NOMO-1 (cell line): ENCODE measurements around the gene SLC9A5.

Experiments used
- DNase-seq, 2 experiments: peaks; one replicate each; lab custom pipeline; 2025; ENCODE audit not compliant: unreplicated experiment in 2 of 2; lab: John Stamatoyannopoulos, UW

The SLC9A5 gene

DNA sequence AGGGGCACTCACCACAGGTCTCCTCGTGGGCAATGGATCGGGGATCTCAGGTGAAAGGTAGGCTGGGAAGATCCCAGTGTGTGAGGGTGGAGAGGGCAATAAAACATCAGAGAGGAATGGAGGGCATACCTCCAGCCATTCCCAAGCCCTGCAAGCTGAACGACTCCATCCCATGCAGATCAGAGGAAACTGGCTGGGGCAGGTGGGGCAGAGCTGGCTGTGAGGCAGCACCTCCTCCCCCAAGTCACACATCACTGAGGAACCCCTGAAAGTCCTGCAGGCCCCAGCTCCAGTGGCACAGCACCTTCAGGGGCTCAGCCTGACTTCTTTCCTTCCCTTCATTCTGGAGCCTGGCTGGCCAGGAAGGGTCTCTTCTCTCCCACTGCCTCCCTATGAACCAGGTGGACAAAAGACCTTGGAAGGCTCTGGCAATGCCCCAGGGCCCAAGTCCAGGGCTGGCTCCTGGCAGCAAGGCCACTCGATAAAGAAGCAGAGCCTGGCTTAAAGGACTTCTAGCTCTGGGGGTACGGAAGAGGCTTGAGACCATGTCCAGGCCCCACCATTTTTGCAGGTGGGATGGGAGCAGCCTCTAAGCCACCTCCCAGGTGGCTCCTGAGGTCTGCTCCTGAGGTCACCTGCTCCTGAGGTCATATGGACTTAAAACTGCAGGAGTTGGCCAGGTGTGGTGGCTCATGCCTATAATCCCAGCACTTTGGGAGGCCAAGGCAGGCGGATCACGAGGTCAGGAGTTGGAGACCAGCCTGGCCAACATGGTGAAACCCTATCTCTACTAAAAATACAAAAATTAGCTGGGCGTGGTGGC lies 35.4 kb upstream of the SLC9A5 start:
- no peak for DNase-seq

- DNase-seq, result no peak
Observed at GRCh38 chr16:67215706-67216105, 33.1 kb upstream of the SLC9A5 start.

DNA sequence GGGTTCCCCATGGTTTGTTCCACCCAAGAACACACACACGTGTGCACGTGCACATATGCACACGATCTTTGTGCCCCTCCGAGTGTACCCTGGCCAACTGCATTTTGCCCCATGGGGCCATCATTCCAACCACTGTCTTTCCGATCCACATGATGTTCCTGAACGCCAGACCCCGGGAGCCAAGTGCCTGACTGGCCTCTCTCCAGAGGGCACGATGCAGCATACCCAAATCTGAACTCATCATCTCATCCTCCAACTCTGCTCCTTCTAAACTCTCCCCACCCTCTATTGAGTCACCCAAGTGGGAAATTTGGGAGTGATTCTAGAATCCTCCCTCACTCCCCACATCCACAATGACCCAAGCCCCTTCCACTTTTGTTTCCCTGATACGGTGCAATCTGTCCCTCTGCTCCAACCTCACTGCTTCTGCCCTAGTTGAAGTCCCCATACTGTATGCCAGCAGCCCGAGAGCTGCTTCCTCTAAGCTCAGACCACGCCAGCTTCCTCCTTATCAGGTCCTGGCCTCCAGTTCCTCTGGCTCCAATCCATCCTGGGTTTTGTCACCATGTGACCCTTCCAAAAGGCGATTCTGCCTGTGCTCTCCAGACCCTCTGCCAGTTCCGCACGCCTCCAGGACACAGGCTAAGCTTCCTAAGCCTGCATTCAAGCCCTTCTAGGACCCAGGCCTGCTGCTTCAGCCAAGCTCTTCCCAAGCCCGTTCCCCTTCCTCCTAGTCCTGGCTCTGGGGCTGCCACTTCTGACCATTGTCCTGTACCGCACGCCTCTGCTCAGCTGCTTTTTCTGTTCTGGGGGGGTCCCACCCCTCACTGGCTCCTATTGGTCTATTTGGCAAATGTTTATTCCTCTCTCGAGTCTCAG lies 31.9 kb upstream of the SLC9A5 start:
- DNase-seq, result peak in 1 of 2 experiments; percentile 18

DNA sequence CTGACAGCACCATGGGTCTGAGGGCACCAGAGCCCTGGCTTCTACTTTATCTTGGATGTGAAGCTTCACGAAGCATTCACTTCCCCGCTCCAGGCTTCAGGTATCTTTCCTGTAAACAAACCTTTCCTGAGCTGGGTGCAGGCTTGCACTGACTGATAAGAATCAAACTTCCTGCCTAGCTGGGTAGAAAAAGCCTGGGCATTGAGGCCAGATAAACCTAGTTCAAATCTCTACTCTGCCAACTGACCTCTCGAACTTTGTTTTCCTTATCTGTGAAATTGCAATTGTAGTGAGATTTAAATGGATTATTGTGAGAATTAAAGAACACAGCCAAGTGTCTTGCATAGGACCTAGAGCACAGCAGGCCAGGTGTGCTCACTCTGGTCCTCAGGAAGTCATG lies 24.8 kb upstream of the SLC9A5 start:
- DNase-seq, result no peak

DNA sequence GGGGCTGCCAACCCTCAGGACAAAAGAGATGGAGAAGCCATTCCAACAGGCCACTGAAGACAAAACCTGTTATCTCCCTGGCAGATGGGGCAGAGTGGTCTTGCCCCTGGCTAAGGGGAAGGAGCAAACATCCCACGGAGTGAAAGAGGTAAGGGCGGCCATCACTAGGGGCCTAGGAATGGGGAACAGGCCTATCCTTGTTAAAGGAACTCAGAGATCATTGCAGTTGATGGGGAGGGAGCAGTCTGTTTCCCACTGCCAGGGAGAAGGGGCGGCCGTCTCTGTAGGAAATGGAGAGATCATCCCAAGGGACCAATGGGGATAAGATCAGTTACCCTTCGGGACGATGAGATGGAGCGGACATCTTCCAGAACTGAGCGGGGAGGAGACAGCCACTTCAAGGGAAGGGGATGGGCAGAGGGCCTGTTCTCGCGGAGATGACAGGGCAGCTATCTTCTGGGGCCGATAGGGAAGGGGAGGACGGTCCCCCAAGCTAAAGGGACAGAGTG lies 22.4 kb upstream of the SLC9A5 start:
- no peak for DNase-seq

GRCh38 chr16:67226804-67227566 lies 21.8 kb upstream of the SLC9A5 start, which contains the start of gene TMEM208:
Gene TMEM208, plus strand, starts transcription at chr16:67227130. Its CDS starts 89 bp downstream, at chr16:67227219.
- DNase-seq, result peak; percentile 92 to 97

GRCh38 chr16:67227567-67227921 lies 21.2 kb upstream of the SLC9A5 start:
- no peak for DNase-seq

- DNase-seq, result no peak
Observed at GRCh38 chr16:67228034-67228785, 20.6 kb upstream of the SLC9A5 start.

DNA sequence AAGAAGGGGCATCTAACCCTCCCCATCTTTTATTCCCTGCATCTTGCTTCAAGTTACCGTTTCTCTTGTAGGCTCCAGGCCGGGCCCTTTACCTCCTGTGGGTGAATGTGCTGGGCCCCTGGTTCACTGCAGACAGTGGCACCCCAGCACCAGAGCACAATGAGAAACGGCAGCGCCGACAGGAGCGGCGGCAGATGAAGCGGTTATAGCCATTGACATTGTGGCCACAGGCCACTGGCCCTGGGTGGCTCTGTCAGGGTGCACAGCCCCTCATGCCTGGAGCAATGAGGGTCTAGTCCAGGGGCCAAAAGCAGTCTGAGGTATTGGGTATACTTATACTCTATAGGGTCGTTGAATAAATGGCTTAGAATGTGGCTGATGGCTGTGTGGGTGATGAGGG lies 19.9 kb upstream of the SLC9A5 start:
- no peak for DNase-seq

- no peak for DNase-seq
Observed at GRCh38 chr16:67229906-67230808, 18.6 kb upstream of the SLC9A5 start.

DNA sequence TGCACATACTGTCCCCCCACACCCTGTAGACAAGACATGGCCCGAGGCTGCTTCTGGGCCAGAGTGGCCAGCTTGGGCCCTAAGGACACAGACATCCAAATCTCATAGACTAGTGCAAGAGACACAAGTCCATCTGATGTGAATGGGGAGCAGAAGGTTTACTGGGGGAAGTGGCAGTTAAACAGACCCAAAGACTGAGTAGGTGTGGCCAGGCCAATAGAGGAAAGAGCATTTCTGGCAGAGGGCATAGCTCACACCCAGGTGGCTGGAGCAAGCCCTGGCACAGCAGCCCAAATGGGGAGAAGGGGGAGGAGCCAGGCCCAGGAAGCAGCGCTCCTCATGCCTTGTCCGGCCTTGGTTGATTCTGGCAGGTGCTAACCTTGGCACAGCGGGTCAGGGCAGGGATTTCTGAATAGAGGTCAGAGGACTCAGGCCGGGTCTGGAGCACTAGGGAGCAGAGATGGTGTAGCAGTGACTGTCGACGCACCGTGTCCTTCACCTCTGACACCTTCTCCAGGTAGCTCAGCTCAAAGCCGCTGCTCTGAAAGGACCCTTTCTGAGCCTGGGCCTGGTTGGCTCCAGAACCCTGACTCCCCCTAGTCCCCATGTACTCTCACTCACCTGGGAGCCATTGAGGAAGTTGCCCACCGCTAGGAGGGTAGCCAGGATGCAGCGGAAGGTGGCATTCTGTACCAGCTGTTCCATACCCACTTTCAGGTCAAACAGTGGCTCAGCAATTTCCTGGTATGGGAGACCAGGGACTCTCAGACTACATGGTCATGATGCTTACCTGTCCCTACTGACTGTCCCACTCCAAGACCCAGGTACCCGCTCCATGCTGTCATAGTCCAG lies 17.7 kb upstream of the SLC9A5 start:
- no peak for DNase-seq

- DNase-seq, result no peak
Observed at GRCh38 chr16:67233596-67233995, 15.2 kb upstream of the SLC9A5 start.

- no peak for DNase-seq
Observed at GRCh38 chr16:67234180-67234597, 14.6 kb upstream of the SLC9A5 start.

- no peak for DNase-seq
Observed at GRCh38 chr16:67235816-67236562, 12.8 kb upstream of the SLC9A5 start.

DNA sequence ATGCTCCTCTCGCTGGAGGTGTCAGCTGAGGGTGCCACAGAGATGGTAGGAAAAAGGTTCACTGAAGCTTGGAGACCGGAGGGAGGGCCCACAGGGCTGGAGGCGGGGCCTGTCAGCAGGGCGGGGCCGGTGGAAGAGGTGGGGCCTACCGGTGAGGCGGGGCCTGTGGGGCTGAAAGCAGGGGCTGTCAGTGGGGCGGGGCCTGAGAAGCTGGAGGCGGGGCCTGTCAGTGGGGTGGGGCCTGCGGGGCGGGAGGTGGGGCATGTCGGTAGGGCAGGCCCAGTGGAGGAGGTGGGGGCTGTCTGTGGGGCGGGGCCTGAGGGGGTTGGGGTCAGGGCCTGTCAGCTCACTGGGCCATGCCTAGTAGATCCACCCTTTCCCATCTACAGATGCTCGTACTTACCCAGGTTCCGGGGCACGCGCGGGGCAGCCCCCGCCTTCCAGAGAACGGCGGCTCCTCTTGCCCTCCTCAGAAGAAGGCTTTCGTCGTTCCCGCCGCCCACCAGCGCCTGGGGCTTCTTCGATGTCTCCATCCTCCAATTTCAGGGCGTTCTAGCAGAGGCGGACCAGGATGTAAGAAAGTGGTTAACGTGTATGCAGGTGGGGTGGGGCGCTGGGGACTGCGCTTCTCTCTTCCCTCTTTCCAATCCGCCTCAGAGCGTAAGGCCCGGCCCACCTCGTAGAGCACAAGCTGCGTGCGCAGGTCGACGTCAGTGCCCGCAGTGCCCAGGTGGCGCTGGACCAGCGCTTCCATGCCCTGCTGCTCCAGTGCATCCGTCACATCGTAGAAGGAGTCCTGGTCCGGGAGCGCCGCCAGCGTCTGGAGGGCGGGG lies 12.0 kb upstream of the SLC9A5 start:
- DNase-seq, result peak in 1 of 2 experiments; percentile 11

GRCh38 chr16:67237396-67238277 lies 11.1 kb upstream of the SLC9A5 start:
- no peak for DNase-seq
